Chondrocyte (in vitro differentiated cells): ENCODE results near the gene EXD3. TPM values are rescaled to one million over a fixed set of nuclear protein-coding genes. Genes with fewer than 3 reads are reported as not detected.
"Not testable (repeated sequence)": the region's sequence is repeated elsewhere in the genome, so short reads cannot be mapped to it uniquely, and the experiment has no call there.

ENCODE experiments used
- DNase-seq: peaks from one replicate; pipeline ENCODE4 v3.0.0; 2021; ENCODE audit warnings: mixed read lengths, low spot score
- H3K27ac Mint-ChIP-seq: one replicate; pipeline ENCODE4 v1.8.0; 2021; ENCODE audit warnings: mild to moderate bottlenecking, moderate library complexity, mixed read lengths; ENCODE audit not compliant: unreplicated experiment
- H3K27me3 Mint-ChIP-seq: 2 replicates; pipeline ENCODE4 v1.8.0; 2021; ENCODE audit warnings: low read depth, mixed read lengths
- H3K36me3 Mint-ChIP-seq: 2 replicates; pipeline ENCODE4 v1.8.0; 2021; ENCODE audit warnings: low read depth, mixed read lengths
- H3K4me1 Mint-ChIP-seq: 2 replicates; pipeline ENCODE4 v1.8.0; 2021; ENCODE audit warnings: low read depth, mild to moderate bottlenecking, mixed read lengths
- H3K4me3 Mint-ChIP-seq: one replicate; pipeline ENCODE4 v1.8.0; 2021; ENCODE audit warnings: mild to moderate bottlenecking, moderate library complexity, mixed read lengths; ENCODE audit not compliant: unreplicated experiment
- H3K9me3 Mint-ChIP-seq: 2 replicates; pipeline ENCODE4 v1.8.0; 2021; ENCODE audit warnings: low read depth, mixed read lengths
- CTCF ChIP-seq: fragments of 200-600 bp; sonication (generic); IDR thresholded peaks from 2 replicates; pipeline ENCODE4 v1.5.0; 2021; ENCODE audit warnings: antibody characterized with exemption, mild to moderate bottlenecking, moderate library complexity
- long read RNA-seq: library from polyadenylated mRNA; stranded (forward); transcript quantifications from one replicate; pipeline ENCODE4 v2.0.0, GENCODE V29; 2021
- total RNA-seq: library from RNA; stranded (reverse); gene quantifications from 3 replicates; pipeline ENCODE4 v1.2.1, GENCODE V29; 2021

Gene EXD3
- 10.7 to 15.7 TPM (median 11.6 TPM) in 3 replicates for total RNA-seq
- long read RNA-seq, transcript EXD3-203 (3 exons, 1,585 nt) = major isoform, 5 of 15 reads
- long read RNA-seq, partial matches to known transcripts = 2 of 15 reads
- long read RNA-seq, other reads (novel, unspliced or antisense) = 6 of 15 reads

GRCh38 chr9:137422604-137423513 is at the start of gene EXD3, which contains the start of gene NOXA1:
TSS of gene EXD3 (minus strand) at chr9:137423162. CDS start at chr9:137395357, 27,805 bp downstream.
TSS of gene NOXA1 (plus strand) at chr9:137423393. CDS start at chr9:137423530, 137 bp downstream.
- Mint-ChIP-seq H3K4me3 (peak within 1 kb of the TSS; percentile 79), H3K27me3 (no peaks in the 10 kb centered on the region), H3K36me3 (no peaks in the 10 kb centered on the region), H3K4me1 (peaks cover 18% of the 10 kb centered on the region), H3K9me3 (no peaks in the 10 kb centered on the region), H3K27ac (no peak within 1 kb of the TSS)
- peak; percentile 77 for TF ChIP-seq CTCF
- peak; percentile 96 for DNase-seq

- no peak for TF ChIP-seq CTCF
- DNase-seq = no peak
- Mint-ChIP-seq H3K27ac (no peak overlapping the region), H3K9me3 (peaks cover 14% of the 10 kb centered on the region), H3K27me3 (peaks cover 3% of the 10 kb centered on the region), H3K36me3 (peaks cover 9% of the 10 kb centered on the region), H3K4me1 (no peaks in the 10 kb centered on the region), H3K4me3 (no peak overlapping the region)
These were observed 47.8 kb upstream of the EXD3 start for GRCh38 chr9:137470785-137471184.

- H3K27ac Mint-ChIP-seq = no peak overlapping the region
- no peak overlapping the region for H3K4me3 Mint-ChIP-seq
- H3K27me3 Mint-ChIP-seq = peaks cover 3% of the 10 kb centered on the region
- H3K4me1 Mint-ChIP-seq = no peaks in the 10 kb centered on the region
- TF ChIP-seq CTCF = no peak
- peaks cover 2% of the 10 kb centered on the region for H3K9me3 Mint-ChIP-seq
- no peaks in the 10 kb centered on the region for H3K36me3 Mint-ChIP-seq
- DNase-seq = no peak
These were observed 44.9 kb upstream of the EXD3 start for GRCh38 chr9:137467896-137468295.

GRCh38 chr9:137467161-137467581 is 44.2 kb upstream of the EXD3 start:
- H3K4me3 Mint-ChIP-seq = no peak overlapping the region
- H3K27me3 Mint-ChIP-seq = peaks cover 3% of the 10 kb centered on the region
- no peak overlapping the region for H3K27ac Mint-ChIP-seq
- DNase-seq = no peak
- H3K4me1 Mint-ChIP-seq = no peaks in the 10 kb centered on the region
- H3K9me3 Mint-ChIP-seq = no peaks in the 10 kb centered on the region
- H3K36me3 Mint-ChIP-seq = no peaks in the 10 kb centered on the region
- TF ChIP-seq CTCF = no peak

- not testable (repeated sequence) for DNase-seq, H3K27me3 Mint-ChIP-seq, H3K27ac Mint-ChIP-seq, H3K36me3 Mint-ChIP-seq, H3K4me1 Mint-ChIP-seq, H3K9me3 Mint-ChIP-seq, H3K4me3 Mint-ChIP-seq
These were observed 43.6 kb upstream of the EXD3 start for GRCh38 chr9:137466389-137467085.
